CD4-positive, alpha-beta T cell treated with Interferon gamma for 1 hour (primary cell): ENCODE data around the gene ACACA.

Experiments used
- DNase-seq: peaks from one replicate; pipeline ENCODE4 v3.0.0-alpha.2; 2020

The ACACA gene

GRCh38 chr17:37064206-37064605, 342.4 kb downstream of the ACACA start:
- no peak for DNase-seq

GRCh38 chr17:37062021-37062420, 344.6 kb downstream of the ACACA start:
- no peak for DNase-seq

- no peak for DNase-seq
Measured at GRCh38 chr17:37060928-37061327, 345.7 kb downstream of the ACACA start.

GRCh38 chr17:37060094-37060493, 346.5 kb downstream of the ACACA start:
- DNase-seq = no peak

GRCh38 chr17:37059493-37059892, 347.1 kb downstream of the ACACA start:
- no peak for DNase-seq

- DNase-seq = no peak
Measured at GRCh38 chr17:37056622-37057021, 350.0 kb downstream of the ACACA start.

- DNase-seq = no peak
Measured at GRCh38 chr17:37054894-37055293, 351.7 kb downstream of the ACACA start.

- no peak for DNase-seq
Measured at GRCh38 chr17:37052450-37052849, 354.2 kb downstream of the ACACA start.

- DNase-seq = no peak
Measured at GRCh38 chr17:37051833-37052232, 354.8 kb downstream of the ACACA start.

GRCh38 chr17:37051381-37051780, 355.3 kb downstream of the ACACA start:
- DNase-seq = no peak

- DNase-seq = no peak
Measured at GRCh38 chr17:37050920-37051319, 355.7 kb downstream of the ACACA start.

GRCh38 chr17:37048811-37049210, 357.8 kb downstream of the ACACA start:
- DNase-seq = no peak

GRCh38 chr17:37047631-37048104, 359.0 kb downstream of the ACACA start:
- peak; percentile 72 for DNase-seq

- no peak for DNase-seq
Measured at GRCh38 chr17:37045351-37045922, 361.2 kb downstream of the ACACA start.

GRCh38 chr17:37043201-37043600, 363.4 kb downstream of the ACACA start:
- no peak for DNase-seq

- no peak for DNase-seq
Measured at GRCh38 chr17:37041932-37042331, 364.7 kb downstream of the ACACA start.

GRCh38 chr17:37039269-37039668, 367.4 kb downstream of the ACACA start:
- no peak for DNase-seq

GRCh38 chr17:37037590-37038155, 369.0 kb downstream of the ACACA start:
- no peak for DNase-seq
